HG02678 (cell line): ENCODE measurements around the gene XPO5.

Source experiments
- ATAC-seq: cut with Tn5 transposase; IDR thresholded peaks from one replicate; pipeline ENCODE4 v1.9.1; 2021; ENCODE audit warnings: mild to moderate bottlenecking, moderate library complexity; ENCODE audit not compliant: unreplicated experiment

Gene XPO5

GRCh38 chr6:43517505-43518357 is 58.1 kb downstream of the XPO5 start:
- no peak for ATAC-seq

GRCh38 chr6:43516697-43517504 is 58.9 kb downstream of the XPO5 start, which contains the start of the genes POLR1C and YIPF3:
POLR1C (plus strand) TSS chr6:43517089; CDS start chr6:43517110, 21 bp downstream.
YIPF3 (minus strand) TSS chr6:43516926; CDS start chr6:43516807, 119 bp downstream.
- ATAC-seq = peak; percentile 93

GRCh38 chr6:43516367-43516696 is 59.5 kb downstream of the XPO5 start:
- ATAC-seq = no peak

- ATAC-seq = no peak
Observed at GRCh38 chr6:43515808-43516207, 60.0 kb downstream of the XPO5 start.

GRCh38 chr6:43511824-43512415 is 63.9 kb downstream of the XPO5 start:
- no peak for ATAC-seq

GRCh38 chr6:43510827-43511163 is 65.0 kb downstream of the XPO5 start:
- ATAC-seq = no peak

- peak; percentile 70 for ATAC-seq
Observed at GRCh38 chr6:43509984-43510826, 65.6 kb downstream of the XPO5 start, which contains the start of gene LRRC73. LRRC73 (minus strand) TSS chr6:43510346; CDS start chr6:43509785, 561 bp downstream.

- no peak for ATAC-seq
Observed at GRCh38 chr6:43509142-43509983, 66.5 kb downstream of the XPO5 start.

- no peak for ATAC-seq
Observed at GRCh38 chr6:43508481-43509141, 67.2 kb downstream of the XPO5 start.

- peak; percentile 42 for ATAC-seq
Observed at GRCh38 chr6:43506667-43507471, 69.0 kb downstream of the XPO5 start.

- ATAC-seq = no peak
Observed at GRCh38 chr6:43506171-43506570, 69.7 kb downstream of the XPO5 start.

GRCh38 chr6:43505718-43506117 is 70.1 kb downstream of the XPO5 start:
- no peak for ATAC-seq

- no peak for ATAC-seq
Observed at GRCh38 chr6:43504756-43505593, 70.9 kb downstream of the XPO5 start.

GRCh38 chr6:43503443-43503842 is 72.4 kb downstream of the XPO5 start:
- no peak for ATAC-seq

- no peak for ATAC-seq
Observed at GRCh38 chr6:43502666-43503065, 73.2 kb downstream of the XPO5 start.

- ATAC-seq = no peak
Observed at GRCh38 chr6:43500921-43501320, 74.9 kb downstream of the XPO5 start.

GRCh38 chr6:43499028-43499815 is 76.6 kb downstream of the XPO5 start:
- no peak for ATAC-seq
